ENCODE data around the gene SNAP47. TPM values are rescaled to one million over a fixed set of nuclear protein-coding genes. Genes with fewer than 3 reads are reported as not detected.

The SNAP47 gene
- polyA plus RNA-seq, 2 of the 4 experiments (the other 2 are of a cell fraction): 29.6 to 39.5 TPM

DNA sequence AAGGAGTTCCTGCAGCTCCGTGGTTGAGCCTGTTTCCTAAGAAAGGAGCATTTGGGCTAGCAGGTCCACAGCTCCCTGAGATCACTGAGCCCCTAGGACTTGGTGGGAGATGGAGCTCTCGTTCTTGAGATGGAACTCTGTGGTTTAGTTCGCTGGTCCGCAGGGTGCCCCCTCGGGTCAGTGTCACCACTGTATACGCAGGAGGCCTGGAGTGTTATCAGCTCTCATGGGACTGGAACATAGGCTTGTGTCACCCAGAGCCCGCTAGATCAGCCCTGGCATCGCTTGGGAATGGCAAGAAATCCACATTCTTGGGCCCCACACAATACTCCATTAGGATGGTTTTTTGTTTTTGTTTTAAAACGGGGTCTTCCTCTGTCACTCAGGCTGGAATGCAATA, 3.6 kb downstream of the SNAP47 start:
- FAIRE-seq (no peak), ATAC-seq (no peak), DNase-seq (ENCODE audit: low read depth in 1 of 2, low spot score in 1 of 2) (no peak)
- WGBS (ENCODE audit: missing lambda C conversion rate): 91% methylated on average over 9 of the region's 9 CpGs
- Histone ChIP-seq H3K4me1 (peaks cover 12% of the 10 kb centered on the region; the same call in 2 of the 3 replicates), H3K9me3 (no peaks in the 10 kb centered on the region), H3K4me2 (no peak overlapping the region), H3K4me3 (no peak overlapping the region), H3K27ac (no peak overlapping the region)
- CTCF ChIA-PET: interaction anchor here (1.5 to 1.9 kb wide), 2 partner anchors 14 to 24 kb away, joined by 3 to 9 read pairs; no protein-coding TSS in a partner anchor
- TF ChIP-seq CHD4 (IDR thresholded peaks at IDR 0.05; ENCODE audit: borderline replicate concordance): no peak
- TF ChIP-seq TFCP2L1 (CRISPR knock-in tag; IDR thresholded peaks at IDR 0.05): no peak
- TF ChIP-seq, protein P1, sequence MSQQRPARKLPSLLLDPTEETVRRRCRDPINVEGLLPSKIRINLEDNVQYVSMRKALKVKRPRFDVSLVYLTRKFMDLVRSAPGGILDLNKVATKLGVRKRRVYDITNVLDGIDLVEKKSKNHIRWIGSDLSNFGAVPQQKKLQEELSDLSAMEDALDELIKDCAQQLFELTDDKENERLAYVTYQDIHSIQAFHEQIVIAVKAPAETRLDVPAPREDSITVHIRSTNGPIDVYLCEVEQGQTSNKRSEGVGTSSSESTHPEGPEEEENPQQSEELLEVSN (IDR thresholded peaks at IDR 0.05; ENCODE audit: borderline replicate concordance, low read depth): no peak
- no peak for TF ChIP-seq SMC3 (IDR thresholded peaks at IDR 0.05)
- no peak for TF ChIP-seq RARB (CRISPR knock-in tag; IDR thresholded peaks at IDR 0.05)
- TF ChIP-seq, protein P2, sequence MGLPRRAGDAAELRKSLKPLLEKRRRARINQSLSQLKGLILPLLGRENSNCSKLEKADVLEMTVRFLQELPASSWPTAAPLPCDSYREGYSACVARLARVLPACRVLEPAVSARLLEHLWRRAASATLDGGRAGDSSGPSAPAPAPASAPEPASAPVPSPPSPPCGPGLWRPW (IDR thresholded peaks at IDR 0.05): no peak
- no peak for TF ChIP-seq BHLHE40 (IDR thresholded peaks at IDR 0.05; ENCODE audit: low read depth, low read length)
- TF ChIP-seq, protein P3, sequence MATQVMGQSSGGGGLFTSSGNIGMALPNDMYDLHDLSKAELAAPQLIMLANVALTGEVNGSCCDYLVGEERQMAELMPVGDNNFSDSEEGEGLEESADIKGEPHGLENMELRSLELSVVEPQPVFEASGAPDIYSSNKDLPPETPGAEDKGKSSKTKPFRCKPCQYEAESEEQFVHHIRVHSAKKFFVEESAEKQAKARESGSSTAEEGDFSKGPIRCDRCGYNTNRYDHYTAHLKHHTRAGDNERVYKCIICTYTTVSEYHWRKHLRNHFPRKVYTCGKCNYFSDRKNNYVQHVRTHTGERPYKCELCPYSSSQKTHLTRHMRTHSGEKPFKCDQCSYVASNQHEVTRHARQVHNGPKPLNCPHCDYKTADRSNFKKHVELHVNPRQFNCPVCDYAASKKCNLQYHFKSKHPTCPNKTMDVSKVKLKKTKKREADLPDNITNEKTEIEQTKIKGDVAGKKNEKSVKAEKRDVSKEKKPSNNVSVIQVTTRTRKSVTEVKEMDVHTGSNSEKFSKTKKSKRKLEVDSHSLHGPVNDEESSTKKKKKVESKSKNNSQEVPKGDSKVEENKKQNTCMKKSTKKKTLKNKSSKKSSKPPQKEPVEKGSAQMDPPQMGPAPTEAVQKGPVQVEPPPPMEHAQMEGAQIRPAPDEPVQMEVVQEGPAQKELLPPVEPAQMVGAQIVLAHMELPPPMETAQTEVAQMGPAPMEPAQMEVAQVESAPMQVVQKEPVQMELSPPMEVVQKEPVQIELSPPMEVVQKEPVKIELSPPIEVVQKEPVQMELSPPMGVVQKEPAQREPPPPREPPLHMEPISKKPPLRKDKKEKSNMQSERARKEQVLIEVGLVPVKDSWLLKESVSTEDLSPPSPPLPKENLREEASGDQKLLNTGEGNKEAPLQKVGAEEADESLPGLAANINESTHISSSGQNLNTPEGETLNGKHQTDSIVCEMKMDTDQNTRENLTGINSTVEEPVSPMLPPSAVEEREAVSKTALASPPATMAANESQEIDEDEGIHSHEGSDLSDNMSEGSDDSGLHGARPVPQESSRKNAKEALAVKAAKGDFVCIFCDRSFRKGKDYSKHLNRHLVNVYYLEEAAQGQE (IDR thresholded peaks at IDR 0.05): no peak
- TF ChIP-seq SREBF2 (IDR thresholded peaks at IDR 0.05): no peak
- TF ChIP-seq PHF8 (IDR thresholded peaks at IDR 0.05; ENCODE audit: borderline replicate concordance, low read depth): no peak
- no peak for TF ChIP-seq RFX5 (IDR thresholded peaks at IDR 0.05)
- POLR2A ChIA-PET: no interaction called here

DNA sequence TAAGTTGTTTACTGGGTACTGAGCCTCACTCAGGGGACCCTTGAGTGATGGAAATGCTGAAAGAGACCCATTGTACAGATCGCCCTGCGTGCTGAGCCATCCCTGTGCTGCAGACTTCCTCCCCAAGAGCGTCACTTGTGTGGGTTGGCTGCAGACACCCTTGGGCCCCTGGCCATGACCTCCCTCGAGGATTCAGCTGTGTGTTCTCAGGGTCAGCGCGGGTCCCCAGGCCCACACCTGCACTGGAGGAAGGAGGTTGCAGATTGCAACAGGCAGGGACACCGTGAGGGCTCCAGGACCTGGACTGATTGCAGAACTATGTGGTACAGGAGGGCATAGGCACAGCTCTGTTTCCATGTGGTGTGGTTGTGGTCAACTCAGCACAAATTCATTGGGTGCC, 4.4 kb downstream of the SNAP47 start:
- FAIRE-seq (no peak), ATAC-seq (no peak), DNase-seq (ENCODE audit: low read depth in 1 of 2, low spot score in 1 of 2) (no peak)
- POLR2A ChIA-PET: no interaction called here
- TF ChIP-seq MYC (IDR thresholded peaks at IDR 0.05; ENCODE audit: borderline replicate concordance, low read length): no peak
- no peak for TF ChIP-seq MAFK (IDR thresholded peaks at IDR 0.05; ENCODE audit: partially characterized antibody)
- no peak for TF ChIP-seq KDM1A (IDR thresholded peaks at IDR 0.05; ENCODE audit: low read depth)
- no peak for TF ChIP-seq BHLHE40 (IDR thresholded peaks at IDR 0.05; ENCODE audit: low read depth, low read length)
- Histone ChIP-seq H3K9me3 (no peaks in the 10 kb centered on the region), H3K4me2 (no peak overlapping the region), H3K4me3 (no peak overlapping the region), H3K27ac (no peak overlapping the region), H3K4me1 (peaks cover 9% of the 10 kb centered on the region; the same call in 2 of the 3 replicates)
- 92% methylated on average over 4 of the region's 7 CpGs for WGBS (ENCODE audit: missing lambda C conversion rate)
- CTCF ChIA-PET: interaction anchor here (1.5 to 1.9 kb wide), 2 partner anchors 13 to 23 kb away, joined by 3 to 9 read pairs; no protein-coding TSS in a partner anchor

DNA sequence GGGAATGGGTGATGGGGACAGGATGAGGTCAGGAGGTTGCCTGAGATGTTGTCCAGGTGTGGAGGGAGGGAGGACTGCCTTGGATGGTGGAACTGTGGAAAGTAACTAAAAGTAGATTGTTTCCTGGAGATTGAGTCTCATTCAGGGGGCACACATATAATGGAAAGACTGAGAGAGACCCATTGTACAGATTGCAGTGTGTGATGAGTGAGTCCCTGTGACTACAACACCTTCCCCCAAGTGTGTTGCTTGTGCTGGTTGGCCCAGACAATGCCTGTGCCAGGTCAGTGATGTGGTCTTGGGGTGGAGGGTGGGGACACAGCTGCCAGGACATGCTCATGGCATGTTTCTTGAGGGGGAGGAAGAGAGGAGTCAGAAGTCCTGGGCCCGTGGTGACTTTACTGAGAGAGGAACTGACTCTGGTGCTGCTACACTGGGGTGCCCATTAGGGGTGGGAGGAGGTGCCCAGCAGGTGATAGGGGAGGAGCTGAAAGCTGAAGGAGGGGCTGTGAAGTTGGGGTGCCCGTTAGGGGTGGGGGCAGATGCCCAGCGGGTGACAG, 5.2 kb downstream of the SNAP47 start:
- ChIA-PET POLR2A (no interaction called here), CTCF (interaction anchor here (0.9 to 1.5 kb wide), 2 partner anchors 12 to 392 kb away, joined by 3 read pairs; no protein-coding TSS in a partner anchor)
- ATAC-seq (no peak), DNase-seq (ENCODE audit: low read depth in 1 of 2, low spot score in 1 of 2) (no peak), FAIRE-seq (no peak)
- 80% methylated on average over 3 of the region's 3 CpGs for WGBS (ENCODE audit: missing lambda C conversion rate)
- H3K4me1 ChIP-seq: peaks cover 9% of the 10 kb centered on the region; the same call in 2 of the 3 replicates
- H3K27ac ChIP-seq: no peak overlapping the region
- H3K4me2 ChIP-seq: no peak overlapping the region
- H3K4me3 ChIP-seq: no peak overlapping the region
- no peaks in the 10 kb centered on the region for H3K9me3 ChIP-seq
- TF ChIP-seq HDAC2 (IDR thresholded peaks at IDR 0.05) (no peak), ZNF302 (CRISPR knock-in tag; IDR thresholded peaks at IDR 0.05) (no peak), EHF (CRISPR knock-in tag; IDR thresholded peaks at IDR 0.05) (no peak), CHD4 (IDR thresholded peaks at IDR 0.05; ENCODE audit: borderline replicate concordance) (no peak), ZC3H11A (IDR thresholded peaks at IDR 0.05) (no peak), JUNB (IDR thresholded peaks at IDR 0.05) (no peak), HOXB13 (CRISPR knock-in tag; IDR thresholded peaks at IDR 0.05; ENCODE audit: low read depth) (no peak), NFE2L2 (conservative IDR thresholded peaks at IDR 0.05; ENCODE audit: low read length) (no peak), KDM1A (IDR thresholded peaks at IDR 0.05; ENCODE audit: low read depth) (no peak), RNF2 (IDR thresholded peaks at IDR 0.05; ENCODE audit: borderline replicate concordance, low read depth) (no peak)
- TF ChIP-seq, protein P4, sequence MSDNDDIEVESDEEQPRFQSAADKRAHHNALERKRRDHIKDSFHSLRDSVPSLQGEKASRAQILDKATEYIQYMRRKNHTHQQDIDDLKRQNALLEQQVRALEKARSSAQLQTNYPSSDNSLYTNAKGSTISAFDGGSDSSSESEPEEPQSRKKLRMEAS (IDR thresholded peaks at IDR 0.05): no peak
- TF ChIP-seq, protein P5, sequence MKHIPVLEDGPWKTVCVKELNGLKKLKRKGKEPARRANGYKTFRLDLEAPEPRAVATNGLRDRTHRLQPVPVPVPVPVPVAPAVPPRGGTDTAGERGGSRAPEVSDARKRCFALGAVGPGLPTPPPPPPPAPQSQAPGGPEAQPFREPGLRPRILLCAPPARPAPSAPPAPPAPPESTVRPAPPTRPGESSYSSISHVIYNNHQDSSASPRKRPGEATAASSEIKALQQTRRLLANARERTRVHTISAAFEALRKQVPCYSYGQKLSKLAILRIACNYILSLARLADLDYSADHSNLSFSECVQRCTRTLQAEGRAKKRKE (CRISPR knock-in tag; IDR thresholded peaks at IDR 0.05; ENCODE audit: low read depth): no peak
- TF ChIP-seq, protein P6, sequence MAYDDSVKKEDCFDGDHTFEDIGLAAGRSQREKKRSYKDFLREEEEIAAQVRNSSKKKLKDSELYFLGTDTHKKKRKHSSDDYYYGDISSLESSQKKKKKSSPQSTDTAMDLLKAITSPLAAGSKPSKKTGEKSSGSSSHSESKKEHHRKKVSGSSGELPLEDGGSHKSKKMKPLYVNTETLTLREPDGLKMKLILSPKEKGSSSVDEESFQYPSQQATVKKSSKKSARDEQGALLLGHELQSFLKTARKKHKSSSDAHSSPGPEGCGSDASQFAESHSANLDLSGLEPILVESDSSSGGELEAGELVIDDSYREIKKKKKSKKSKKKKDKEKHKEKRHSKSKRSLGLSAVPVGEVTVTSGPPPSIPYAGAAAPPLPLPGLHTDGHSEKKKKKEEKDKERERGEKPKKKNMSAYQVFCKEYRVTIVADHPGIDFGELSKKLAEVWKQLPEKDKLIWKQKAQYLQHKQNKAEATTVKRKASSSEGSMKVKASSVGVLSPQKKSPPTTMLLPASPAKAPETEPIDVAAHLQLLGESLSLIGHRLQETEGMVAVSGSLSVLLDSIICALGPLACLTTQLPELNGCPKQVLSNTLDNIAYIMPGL (CRISPR knock-in tag; IDR thresholded peaks at IDR 0.05; ENCODE audit: borderline replicate concordance): no peak
- TF ChIP-seq, protein P7, sequence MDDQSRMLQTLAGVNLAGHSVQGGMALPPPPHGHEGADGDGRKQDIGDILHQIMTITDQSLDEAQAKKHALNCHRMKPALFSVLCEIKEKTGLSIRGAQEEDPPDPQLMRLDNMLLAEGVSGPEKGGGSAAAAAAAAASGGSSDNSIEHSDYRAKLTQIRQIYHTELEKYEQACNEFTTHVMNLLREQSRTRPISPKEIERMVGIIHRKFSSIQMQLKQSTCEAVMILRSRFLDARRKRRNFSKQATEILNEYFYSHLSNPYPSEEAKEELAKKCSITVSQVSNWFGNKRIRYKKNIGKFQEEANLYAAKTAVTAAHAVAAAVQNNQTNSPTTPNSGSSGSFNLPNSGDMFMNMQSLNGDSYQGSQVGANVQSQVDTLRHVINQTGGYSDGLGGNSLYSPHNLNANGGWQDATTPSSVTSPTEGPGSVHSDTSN (IDR thresholded peaks at IDR 0.05): no peak
